C4-2B (cell line): Measurements from ENCODE around the gene CPTP.

Experiments used
- CTCF ChIP-seq: fragments of 450-650 bp; conservative IDR thresholded peaks from 2 replicates; pipeline ENCODE4 v1.5.1; 2017; ENCODE audit warnings: mild to moderate bottlenecking
- ZFX ChIP-seq: fragments of 450-650 bp; IDR thresholded peaks from 2 replicates; pipeline ENCODE4 v1.6.1; 2017

GRCh38 chr1:1373051-1373814 is 48.6 kb downstream of the CPTP start:
- TF ChIP-seq CTCF (no peak), ZFX (no peak)
